Measurements from ENCODE around the gene C10orf95.

DNA sequence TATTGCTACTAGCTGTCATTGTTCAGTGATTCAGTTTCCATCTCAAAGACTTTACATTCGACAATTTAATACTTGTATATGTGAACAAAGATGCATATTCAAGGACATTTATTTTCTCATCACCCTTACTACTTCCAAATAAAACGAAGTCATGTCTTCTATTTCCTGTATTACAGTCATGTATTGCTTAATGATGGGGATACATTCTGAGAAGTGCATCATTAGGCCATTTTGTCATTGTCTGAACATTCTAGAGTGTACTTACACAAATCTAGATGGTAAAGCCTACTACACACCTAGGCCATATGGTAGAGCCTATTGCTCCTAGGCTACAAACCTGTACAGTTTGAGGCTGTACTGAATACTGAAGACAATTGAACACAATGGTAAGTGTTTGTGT lies 6.5 kb downstream of the C10orf95 start:
- TF ChIP-seq, protein P1, sequence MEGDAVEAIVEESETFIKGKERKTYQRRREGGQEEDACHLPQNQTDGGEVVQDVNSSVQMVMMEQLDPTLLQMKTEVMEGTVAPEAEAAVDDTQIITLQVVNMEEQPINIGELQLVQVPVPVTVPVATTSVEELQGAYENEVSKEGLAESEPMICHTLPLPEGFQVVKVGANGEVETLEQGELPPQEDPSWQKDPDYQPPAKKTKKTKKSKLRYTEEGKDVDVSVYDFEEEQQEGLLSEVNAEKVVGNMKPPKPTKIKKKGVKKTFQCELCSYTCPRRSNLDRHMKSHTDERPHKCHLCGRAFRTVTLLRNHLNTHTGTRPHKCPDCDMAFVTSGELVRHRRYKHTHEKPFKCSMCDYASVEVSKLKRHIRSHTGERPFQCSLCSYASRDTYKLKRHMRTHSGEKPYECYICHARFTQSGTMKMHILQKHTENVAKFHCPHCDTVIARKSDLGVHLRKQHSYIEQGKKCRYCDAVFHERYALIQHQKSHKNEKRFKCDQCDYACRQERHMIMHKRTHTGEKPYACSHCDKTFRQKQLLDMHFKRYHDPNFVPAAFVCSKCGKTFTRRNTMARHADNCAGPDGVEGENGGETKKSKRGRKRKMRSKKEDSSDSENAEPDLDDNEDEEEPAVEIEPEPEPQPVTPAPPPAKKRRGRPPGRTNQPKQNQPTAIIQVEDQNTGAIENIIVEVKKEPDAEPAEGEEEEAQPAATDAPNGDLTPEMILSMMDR (conservative IDR thresholded peaks at IDR 0.05; ENCODE audit: low read length): no peak
- TF ChIP-seq EZH2phosphoT487 (IDR thresholded peaks at IDR 0.05; ENCODE audit: borderline replicate concordance): no peak
